GM23248 (cell line): ENCODE data around the gene DPP3.

Experiments
- EZH2 ChIP-seq: fragments of 200-600 bp; sonication (generic); IDR thresholded peaks from 2 replicates; pipeline ENCODE4 v1.6.1; 2018; ENCODE audit warnings: antibody characterized with exemption, mild to moderate bottlenecking; ENCODE audit not compliant: insufficient read depth, poor library complexity, severe bottlenecking
- EZH2phosphoT487 ChIP-seq: fragments of 200-600 bp; sonication (generic); IDR thresholded peaks from 2 replicates; pipeline ENCODE4 v1.6.1; 2018; ENCODE audit warnings: antibody characterized with exemption, moderate library complexity, mild to moderate bottlenecking, low read depth; ENCODE audit not compliant: insufficient read depth

DNA sequence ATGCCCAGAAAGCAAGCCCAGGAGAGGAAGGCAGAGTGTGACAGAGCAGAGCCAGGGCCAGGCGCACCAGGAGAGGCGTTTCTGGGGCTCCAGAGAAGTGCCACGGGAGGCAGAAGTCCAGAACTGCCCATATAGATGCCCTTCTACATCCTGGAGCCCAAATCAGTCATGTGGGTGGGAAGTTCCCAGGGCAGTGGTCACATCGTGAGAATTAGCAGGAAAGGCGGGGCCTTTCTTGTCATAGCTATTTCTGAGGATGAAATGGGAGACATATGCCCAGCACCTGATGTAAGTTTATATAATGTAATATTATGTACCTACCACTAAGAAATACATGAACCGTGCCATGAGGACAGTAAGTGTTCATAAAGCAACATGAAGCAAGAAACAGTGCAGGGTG lies 52.5 kb downstream of the DPP3 start:
- no peak for TF ChIP-seq EZH2
- TF ChIP-seq EZH2phosphoT487, result no peak
